Panc1 (cell line): ENCODE measurements around the gene S1PR5. TPM values are rescaled to one million over a fixed set of nuclear protein-coding genes. Genes with fewer than 3 reads are reported as not detected.
A peak's percentile ranks its signal among the peaks of the same experiment; 100 is the strongest.

ENCODE experiments used
- ATAC-seq: fragments of 200-7000 bp; cut with Tn5 transposase; 2 replicates; pipeline ENCODE4 v1.9.1; 2020; ENCODE audit warnings: mild to moderate bottlenecking, moderate library complexity
- BruUV-seq: library from RNA; stranded (reverse); fragments of 400-500 nt; replicated peaks from 2 replicates; lab custom pipeline; 2021; lab: Mats Ljungman, UMichigan
- CTCF ChIA-PET: fragments of 300-600 bp; sonication (Branson Sonifier 250); formaldehyde crosslinking; loops from one replicate; lab custom pipeline; 2022; ENCODE audit warnings: antibody characterized with exemption; lab: Charles Lee
- POLR2A ChIA-PET: fragments of 300-600 bp; sonication (Branson Sonifier 250); formaldehyde crosslinking; loops from one replicate; lab custom pipeline; 2022; ENCODE audit warnings: antibody characterized with exemption; lab: Charles Lee
- DNase-seq: peaks from one replicate; pipeline ENCODE4 v3.0.0-alpha.2; 2010; ENCODE audit warnings: low read depth, low spot score
- H3K27ac ChIP-seq: 2 replicates; pipeline ENCODE4 v1.5.1; 2011; ENCODE audit warnings: mild to moderate bottlenecking, low read length, inconsistent platforms
- H3K27me3 ChIP-seq: fragments of 200-500 bp; sonication (Bioruptor generic); 2 replicates; pipeline ENCODE4 v1.6.0; 2014; ENCODE audit warnings: low read length, inconsistent platforms; ENCODE audit not compliant: control insufficient read depth, insufficient read depth
- H3K36me3 ChIP-seq: fragments of 200-500 bp; sonication (Bioruptor generic); 2 replicates; pipeline ENCODE4 v1.5.1; 2014; ENCODE audit warnings: inconsistent platforms, mild to moderate bottlenecking, low read length, moderate library complexity; ENCODE audit not compliant: control insufficient read depth, insufficient read depth
- H3K4me1 ChIP-seq: 2 replicates; pipeline ENCODE4 v1.5.1; 2011; ENCODE audit warnings: inconsistent platforms, mild to moderate bottlenecking, low read length, moderate library complexity; ENCODE audit not compliant: control insufficient read depth, insufficient read depth
- H3K4me3 ChIP-seq, 2 experiments: 2 replicates each; pipeline ENCODE4 v1.5.1; 2011 to 2012; ENCODE audit warnings: low read depth in 2 of 2, low read length in 2 of 2, mild to moderate bottlenecking in 2 of 2, inconsistent platforms in 1 of 2, moderate library complexity in 1 of 2
- H3K9me3 ChIP-seq: fragments of 200-500 bp; sonication (Bioruptor generic); 2 replicates; pipeline ENCODE4 v1.5.1; 2014; ENCODE audit warnings: low read depth, mild to moderate bottlenecking, inconsistent platforms, low read length, moderate library complexity; ENCODE audit not compliant: control insufficient read depth, insufficient read depth
- POLR2AphosphoS5 ChIP-seq: IDR thresholded peaks from 2 replicates; pipeline ENCODE4 v1.6.1; 2012; ENCODE audit warnings: mild to moderate bottlenecking, low read depth, low read length, moderate library complexity
- SIN3A ChIP-seq: IDR thresholded peaks from 2 replicates; pipeline ENCODE4 v1.6.1; 2012; ENCODE audit warnings: low read depth, mild to moderate bottlenecking, low read length, moderate library complexity, borderline replicate concordance; ENCODE audit not compliant: insufficient read depth
- TCF7L2 ChIP-seq: IDR thresholded peaks from 2 replicates; pipeline ENCODE4 v1.6.1; 2011; ENCODE audit warnings: mild to moderate bottlenecking, low read depth, low read length, inconsistent platforms
- in situ Hi-C: cut with HindIII; loops from 2 replicates; pipeline ENCODE4 v1.10.0; 2016; ENCODE audit warnings: low sequenced_read_pairs, low pct_unique_long_range_greater_than_20kb
- intact Hi-C: fragments of 100-400 bp; cut with micrococcal nuclease; formaldehyde crosslinking; loops from one replicate; pipeline ENCODE4 v1.10.0; 2022; ENCODE audit not compliant: unreplicated experiment
- total RNA-seq: library from RNA; stranded (reverse); gene quantifications from one replicate; pipeline ENCODE4 v1.2.1, GENCODE V29; 2021; ENCODE audit not compliant: unreplicated experiment
- TF ChIP-seq, protein P1 (sequence below), 2 experiments: IDR thresholded peaks; 2 replicates each; pipeline ENCODE4 v1.6.1; 2011 to 2012; ENCODE audit warnings: low read depth in 2 of 2, control low read depth in 1 of 2, low read length in 1 of 2, mild to moderate bottlenecking in 1 of 2, moderate library complexity in 1 of 2; ENCODE audit not compliant: insufficient read depth in 1 of 2
- TF ChIP-seq, protein P2 (sequence below): fragments of 450-650 bp; IDR thresholded peaks from 2 replicates; pipeline ENCODE4 v1.5.1; 2017; ENCODE audit warnings: mild to moderate bottlenecking

S1PR5 gene
- total RNA-seq, 1 experiment from 2014 or later, result 3.4 TPM

DNA sequence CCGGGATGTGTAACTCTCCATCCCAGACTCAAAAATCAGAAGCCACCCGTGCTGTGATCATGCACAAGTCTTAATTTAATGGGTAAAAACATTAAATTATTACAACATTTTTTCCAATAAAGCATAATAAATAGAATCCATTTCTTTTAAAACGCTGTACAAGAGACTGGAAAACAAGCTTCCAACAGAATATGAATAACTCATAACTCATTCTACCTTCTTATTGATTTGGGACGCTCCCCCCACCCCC, 49.1 kb upstream of the S1PR5 start:
- BruUV-seq, result no TSS peak
- H3K27ac ChIP-seq, result 0 out of 2 replicates have a peak overlapping the region, but pooled peaks have one; percentile 51
- intact Hi-C loops, result loop anchor here (5.0 kb wide), 1 partner anchor 131 kb away; no protein-coding TSS in a partner anchor
- H3K4me1 ChIP-seq, result peaks cover 23% of the 10 kb centered on the region
- peak overlapping the region; percentile 68 to 69 for H3K4me3 ChIP-seq
- no peak for ATAC-seq
- POLR2A ChIA-PET, result interaction anchor here (0.5 kb wide), 1 partner anchor 1732 kb away, joined by 3 read pairs; no protein-coding TSS in a partner anchor
- in situ Hi-C loops, result no loop called here
- H3K9me3 ChIP-seq, result no peaks in the 10 kb centered on the region
- TF ChIP-seq, protein P1, sequence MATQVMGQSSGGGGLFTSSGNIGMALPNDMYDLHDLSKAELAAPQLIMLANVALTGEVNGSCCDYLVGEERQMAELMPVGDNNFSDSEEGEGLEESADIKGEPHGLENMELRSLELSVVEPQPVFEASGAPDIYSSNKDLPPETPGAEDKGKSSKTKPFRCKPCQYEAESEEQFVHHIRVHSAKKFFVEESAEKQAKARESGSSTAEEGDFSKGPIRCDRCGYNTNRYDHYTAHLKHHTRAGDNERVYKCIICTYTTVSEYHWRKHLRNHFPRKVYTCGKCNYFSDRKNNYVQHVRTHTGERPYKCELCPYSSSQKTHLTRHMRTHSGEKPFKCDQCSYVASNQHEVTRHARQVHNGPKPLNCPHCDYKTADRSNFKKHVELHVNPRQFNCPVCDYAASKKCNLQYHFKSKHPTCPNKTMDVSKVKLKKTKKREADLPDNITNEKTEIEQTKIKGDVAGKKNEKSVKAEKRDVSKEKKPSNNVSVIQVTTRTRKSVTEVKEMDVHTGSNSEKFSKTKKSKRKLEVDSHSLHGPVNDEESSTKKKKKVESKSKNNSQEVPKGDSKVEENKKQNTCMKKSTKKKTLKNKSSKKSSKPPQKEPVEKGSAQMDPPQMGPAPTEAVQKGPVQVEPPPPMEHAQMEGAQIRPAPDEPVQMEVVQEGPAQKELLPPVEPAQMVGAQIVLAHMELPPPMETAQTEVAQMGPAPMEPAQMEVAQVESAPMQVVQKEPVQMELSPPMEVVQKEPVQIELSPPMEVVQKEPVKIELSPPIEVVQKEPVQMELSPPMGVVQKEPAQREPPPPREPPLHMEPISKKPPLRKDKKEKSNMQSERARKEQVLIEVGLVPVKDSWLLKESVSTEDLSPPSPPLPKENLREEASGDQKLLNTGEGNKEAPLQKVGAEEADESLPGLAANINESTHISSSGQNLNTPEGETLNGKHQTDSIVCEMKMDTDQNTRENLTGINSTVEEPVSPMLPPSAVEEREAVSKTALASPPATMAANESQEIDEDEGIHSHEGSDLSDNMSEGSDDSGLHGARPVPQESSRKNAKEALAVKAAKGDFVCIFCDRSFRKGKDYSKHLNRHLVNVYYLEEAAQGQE (IDR thresholded peaks at IDR 0.05; ENCODE audit: insufficient read depth in 1 of 2, low read depth in 2 of 2, low read length in 1 of 2), result no peak
- TF ChIP-seq TCF7L2 (no peak), SIN3A (no peak), POLR2AphosphoS5 (no peak)
- TF ChIP-seq, protein P2, sequence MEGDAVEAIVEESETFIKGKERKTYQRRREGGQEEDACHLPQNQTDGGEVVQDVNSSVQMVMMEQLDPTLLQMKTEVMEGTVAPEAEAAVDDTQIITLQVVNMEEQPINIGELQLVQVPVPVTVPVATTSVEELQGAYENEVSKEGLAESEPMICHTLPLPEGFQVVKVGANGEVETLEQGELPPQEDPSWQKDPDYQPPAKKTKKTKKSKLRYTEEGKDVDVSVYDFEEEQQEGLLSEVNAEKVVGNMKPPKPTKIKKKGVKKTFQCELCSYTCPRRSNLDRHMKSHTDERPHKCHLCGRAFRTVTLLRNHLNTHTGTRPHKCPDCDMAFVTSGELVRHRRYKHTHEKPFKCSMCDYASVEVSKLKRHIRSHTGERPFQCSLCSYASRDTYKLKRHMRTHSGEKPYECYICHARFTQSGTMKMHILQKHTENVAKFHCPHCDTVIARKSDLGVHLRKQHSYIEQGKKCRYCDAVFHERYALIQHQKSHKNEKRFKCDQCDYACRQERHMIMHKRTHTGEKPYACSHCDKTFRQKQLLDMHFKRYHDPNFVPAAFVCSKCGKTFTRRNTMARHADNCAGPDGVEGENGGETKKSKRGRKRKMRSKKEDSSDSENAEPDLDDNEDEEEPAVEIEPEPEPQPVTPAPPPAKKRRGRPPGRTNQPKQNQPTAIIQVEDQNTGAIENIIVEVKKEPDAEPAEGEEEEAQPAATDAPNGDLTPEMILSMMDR, result no peak
- H3K36me3 ChIP-seq, result no peaks in the 10 kb centered on the region; the same call in 1 of the 2 replicates
- H3K27me3 ChIP-seq, result no peaks in the 10 kb centered on the region
- no peak for DNase-seq
- CTCF ChIA-PET, result no interaction called here

DNA sequence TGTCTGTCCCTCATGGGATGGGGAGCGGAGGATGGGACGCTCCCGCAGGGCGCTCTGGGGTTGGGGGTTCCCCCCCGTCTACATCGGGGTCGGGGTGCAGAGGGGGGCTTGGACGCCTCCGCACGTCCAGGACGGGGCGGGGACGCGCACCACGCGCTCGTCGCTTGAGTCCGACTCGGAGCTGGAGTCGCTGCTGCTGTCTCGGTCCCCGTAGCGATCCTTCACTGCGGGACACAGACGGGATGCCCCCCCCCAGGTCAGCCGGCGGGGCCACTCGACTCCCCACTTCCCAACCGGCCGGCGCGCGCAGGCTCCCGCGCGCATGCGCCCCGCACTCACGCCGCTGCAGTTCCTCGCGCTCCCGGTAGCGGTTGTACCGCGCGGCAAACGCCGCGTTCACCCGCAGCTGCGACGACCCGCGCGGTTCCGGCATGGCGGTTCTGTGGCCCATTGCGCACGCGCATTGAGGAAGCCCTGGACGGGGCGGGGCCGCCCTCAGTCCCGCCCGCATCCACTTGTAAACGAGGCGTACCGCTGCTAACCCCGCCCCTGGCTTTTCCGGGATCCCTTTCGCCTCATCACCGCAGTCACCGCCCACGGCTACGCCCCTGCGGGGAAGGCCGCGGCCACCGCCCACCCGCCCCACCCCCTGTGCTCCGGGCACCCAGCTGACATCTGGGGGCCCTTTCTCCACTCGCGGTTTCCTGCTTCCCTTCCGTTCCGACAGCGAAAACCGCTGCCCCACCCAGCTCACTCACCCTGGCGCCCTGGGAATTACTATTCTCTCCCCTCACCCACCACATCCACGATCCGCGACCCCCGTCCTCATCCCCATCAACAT, 48.5 kb upstream of the S1PR5 start, which contains the start of gene KRI1:
Gene KRI1, minus strand, starts transcription at position 444 of the 841 bp plus-strand sequence. Its CDS starts 11 bp downstream, at position 433.
- POLR2A ChIA-PET, result interaction anchor here (0.5 kb wide), 1 partner anchor 1732 kb away, joined by 3 read pairs; no protein-coding TSS in a partner anchor

More for the DNA sequence above, 48.5 kb upstream of the S1PR5 start, which contains the start of gene KRI1:
- Histone ChIP-seq H3K36me3 (no peaks in the 10 kb centered on the region; the same call in 1 of the 2 replicates), H3K9me3 (no peaks in the 10 kb centered on the region), H3K27ac (peak within 1 kb of the TSS; percentile 67), H3K4me3 (peak within 1 kb of the TSS; percentile 68 to 69), H3K4me1 (peaks cover 23% of the 10 kb centered on the region), H3K27me3 (no peaks in the 10 kb centered on the region)
- intact Hi-C loops (loop anchor here (5.0 kb wide), 1 partner anchor 132 kb away; no protein-coding TSS in a partner anchor), in situ Hi-C loops (no loop called here)
- CTCF ChIA-PET, result no interaction called here
- TF ChIP-seq, protein P2, result no peak
- no peak for TF ChIP-seq TCF7L2
- TF ChIP-seq, protein P1 (IDR thresholded peaks at IDR 0.05; ENCODE audit: insufficient read depth in 1 of 2, low read depth in 2 of 2, low read length in 1 of 2), result no peak
- TF ChIP-seq POLR2AphosphoS5, result peak; percentile 85
- 0 out of 2 replicates have a peak, but pooled peaks have one; percentile 74 for TF ChIP-seq SIN3A
- ATAC-seq (peak; percentile 72), DNase-seq (no peak)
- no TSS peak for BruUV-seq
